IPS-NIHi7 (cell line): ENCODE data around the gene KRT33A.
"Not testable (repeated sequence)": the region's sequence is repeated elsewhere in the genome, so short reads cannot be mapped to it uniquely, and the experiment has no call there.

ENCODE experiments used
- DNase-seq: peaks from one replicate; pipeline ENCODE4 v3.0.0; 2012; ENCODE audit warnings: mixed read lengths; ENCODE audit errors: extremely low spot score

KRT33A gene

GRCh38 chr17:41350381-41350878 lies at the start of gene KRT33A:
KRT33A (minus strand) TSS chr17:41350828; CDS start chr17:41350767, 61 bp downstream.
- DNase-seq: not testable (repeated sequence)

GRCh38 chr17:41396996-41397660 lies 46.5 kb upstream of the KRT33A start, which contains the start of gene KRT31:
KRT31 (minus strand) TSS chr17:41397608; CDS start chr17:41397539, 69 bp downstream.
- no peak for DNase-seq

GRCh38 chr17:41396340-41396739 lies 45.7 kb upstream of the KRT33A start:
- DNase-seq: no peak

DNA sequence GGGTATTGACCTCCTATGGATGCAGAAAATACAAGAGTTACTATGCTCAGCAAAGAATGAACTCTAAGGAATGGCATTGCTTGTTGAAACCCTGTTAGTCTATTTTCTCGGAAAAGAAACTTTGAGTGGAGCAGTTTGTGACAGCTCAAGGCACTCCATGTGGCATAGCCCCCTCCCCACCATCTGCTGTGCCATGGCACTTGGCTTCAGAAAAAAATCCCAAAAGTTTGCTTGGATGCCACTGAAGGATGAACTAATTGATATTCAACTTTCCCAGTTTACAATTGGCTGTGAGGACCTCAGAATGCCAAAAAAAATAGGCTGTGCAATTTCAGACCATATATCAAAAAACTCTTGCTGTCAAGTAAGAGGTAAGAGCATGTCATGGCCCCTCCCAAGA lies 45.0 kb upstream of the KRT33A start:
- no peak for DNase-seq

DNA sequence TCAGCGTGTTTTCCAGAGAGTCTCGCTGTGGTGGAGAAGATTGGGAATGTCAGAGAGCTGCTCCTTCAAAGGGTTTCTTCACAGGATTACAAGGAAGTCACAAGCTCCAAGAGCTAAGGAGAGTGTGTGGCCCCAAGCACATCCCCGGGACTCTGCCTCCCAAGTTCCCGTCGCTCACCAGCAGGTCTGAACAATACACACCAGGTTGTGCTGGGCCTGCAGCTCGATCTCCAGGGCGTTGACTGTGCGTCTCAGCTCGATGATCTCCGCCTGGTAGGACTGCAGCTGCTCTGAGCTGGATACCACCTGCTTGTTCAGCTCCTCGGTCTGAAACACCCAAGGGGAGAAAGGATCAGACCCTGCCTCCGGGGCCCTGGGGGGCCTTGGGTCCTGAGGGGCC lies 44.4 kb upstream of the KRT33A start:
- not testable (repeated sequence) for DNase-seq

DNA sequence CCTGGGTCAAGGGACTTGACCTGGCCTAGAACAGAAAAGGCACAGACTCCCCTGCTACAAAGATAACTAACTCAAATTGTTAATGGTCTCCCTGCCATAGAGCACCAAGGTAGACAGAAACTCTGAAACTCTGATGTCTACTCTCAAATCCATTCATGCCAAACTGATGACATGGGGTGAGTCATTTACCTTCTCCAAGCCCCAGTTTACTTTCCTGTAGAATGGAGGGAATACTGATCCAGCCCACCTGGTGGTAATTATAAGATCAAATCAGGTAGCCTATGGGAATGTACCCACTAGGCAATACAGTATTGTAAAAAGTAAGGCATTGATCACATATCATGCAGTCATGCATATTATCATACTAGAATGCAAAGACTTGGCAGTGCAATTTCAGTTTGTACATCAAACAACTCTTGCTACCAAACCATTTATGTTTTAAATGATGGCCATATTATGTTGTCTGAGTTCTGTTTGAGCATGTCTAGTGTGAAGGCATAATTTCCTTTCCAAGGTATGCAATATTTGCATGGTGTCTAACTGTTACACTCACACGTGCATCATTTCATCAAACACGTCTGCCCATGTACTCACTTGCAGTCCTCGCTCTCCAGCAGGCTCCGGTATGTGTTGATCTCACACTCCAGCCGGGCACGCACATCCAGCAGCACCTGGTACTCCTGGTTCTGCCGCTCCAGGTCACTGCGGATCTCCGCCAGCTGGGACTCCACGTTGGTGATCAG lies 43.8 kb upstream of the KRT33A start:
- no peak for DNase-seq

DNA sequence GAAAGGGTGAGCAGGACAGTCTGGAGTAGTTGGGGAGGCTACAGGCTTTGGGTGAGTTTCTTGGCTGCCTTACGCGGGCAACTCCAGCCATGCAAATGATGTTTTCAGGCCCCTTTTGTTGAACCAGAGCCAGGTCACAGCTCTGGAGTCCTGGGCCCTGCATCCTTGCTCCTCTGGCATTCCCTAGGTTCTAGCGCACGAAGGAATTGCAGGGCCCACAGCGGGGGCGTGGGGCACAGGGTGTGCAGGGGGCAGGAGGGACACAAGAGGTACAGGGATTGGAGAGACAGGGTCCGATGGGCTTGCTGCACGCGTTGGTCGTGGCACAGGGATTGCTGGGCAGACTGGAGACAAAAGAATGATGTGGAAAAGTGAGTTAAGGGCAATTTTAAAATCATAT lies 43.2 kb upstream of the KRT33A start:
- DNase-seq: no peak

DNA sequence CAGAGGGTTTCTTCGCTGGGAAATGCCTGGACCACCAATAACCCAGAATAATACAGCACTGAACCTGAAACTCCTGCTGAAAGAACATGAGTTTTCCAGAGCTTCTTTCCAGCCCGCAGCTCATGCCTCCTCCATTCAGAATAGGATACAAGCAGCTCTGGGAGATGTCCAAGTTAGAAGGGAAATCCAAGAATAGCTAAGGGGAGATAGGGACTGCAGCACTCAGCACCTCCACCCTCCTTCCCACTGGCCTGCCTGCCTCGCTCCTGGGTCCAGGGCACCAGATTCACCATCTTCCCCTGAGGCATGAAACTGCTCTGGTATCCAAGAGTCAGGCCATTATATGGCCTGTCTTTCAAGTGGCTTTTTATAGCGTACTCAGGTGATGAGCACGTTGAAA lies 42.7 kb upstream of the KRT33A start:
- no peak for DNase-seq

DNA sequence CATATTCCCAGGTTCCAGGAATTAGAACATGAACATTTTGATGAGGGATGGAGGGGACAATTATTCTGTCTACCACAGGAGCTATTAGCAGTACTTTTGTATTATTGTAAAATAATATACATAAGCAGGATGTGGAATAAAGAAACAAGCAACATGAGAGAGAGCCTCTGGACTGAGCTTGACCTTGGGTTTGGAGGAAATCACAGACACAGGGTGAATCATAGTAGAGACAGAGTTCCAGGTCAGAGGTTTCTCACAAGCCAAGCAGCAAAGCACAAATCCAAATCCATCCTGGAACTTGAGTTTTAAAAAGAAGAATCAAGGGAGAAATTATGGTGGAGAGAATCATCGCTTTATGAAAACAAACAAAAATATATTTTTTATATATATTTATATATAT lies 41.6 kb upstream of the KRT33A start:
- DNase-seq: no peak

GRCh38 chr17:41391535-41391934 lies 40.9 kb upstream of the KRT33A start:
- no peak for DNase-seq

DNA sequence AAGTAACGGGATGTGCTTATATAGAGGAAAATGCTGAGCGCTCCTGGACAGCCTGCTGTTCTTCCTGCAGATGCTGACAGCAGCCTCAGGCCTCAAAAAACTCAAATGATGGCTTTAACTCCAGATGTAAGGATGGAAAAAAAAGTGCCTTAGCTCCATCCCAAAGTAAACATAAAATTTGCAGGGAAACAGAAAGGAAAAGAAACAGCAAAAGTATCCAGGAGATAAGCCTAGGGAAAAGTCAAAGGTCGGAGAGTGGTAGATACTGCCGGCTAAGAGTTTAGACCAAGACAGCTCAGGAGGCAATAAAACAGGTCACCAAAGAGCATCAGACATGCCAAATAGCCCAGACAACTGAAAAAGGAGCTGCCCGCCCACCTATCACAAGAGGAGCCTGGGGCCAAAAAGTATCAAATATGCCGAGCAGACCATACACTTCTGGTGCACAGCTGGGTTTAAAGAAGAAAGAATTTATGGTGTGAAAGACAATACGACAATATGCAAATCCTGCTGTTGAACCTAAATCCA lies 39.8 kb upstream of the KRT33A start:
- DNase-seq: no peak

- no peak for DNase-seq
Observed at GRCh38 chr17:41387670-41388069, 37.0 kb upstream of the KRT33A start.

- no peak for DNase-seq
Observed at GRCh38 chr17:41386227-41386626, 35.6 kb upstream of the KRT33A start.

DNA sequence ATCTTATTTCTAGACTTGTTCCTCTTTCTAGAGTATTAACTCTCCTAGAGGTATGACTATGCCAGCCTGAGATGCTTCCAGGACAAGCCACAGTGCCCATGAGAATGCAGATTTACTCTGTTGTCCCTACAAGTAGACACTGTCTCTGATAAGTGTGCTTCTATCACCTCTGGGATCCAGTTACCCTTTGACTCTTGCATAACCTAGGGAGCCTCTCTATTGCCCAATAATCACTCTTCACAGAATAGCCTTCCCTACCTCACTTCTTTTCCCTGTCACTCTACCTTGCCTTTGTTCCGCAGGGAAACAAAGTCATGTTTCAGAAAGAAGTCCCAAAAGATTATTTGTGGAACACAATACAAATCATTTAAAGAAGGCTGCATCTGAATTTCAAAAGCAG lies 33.1 kb upstream of the KRT33A start:
- DNase-seq: no peak

DNA sequence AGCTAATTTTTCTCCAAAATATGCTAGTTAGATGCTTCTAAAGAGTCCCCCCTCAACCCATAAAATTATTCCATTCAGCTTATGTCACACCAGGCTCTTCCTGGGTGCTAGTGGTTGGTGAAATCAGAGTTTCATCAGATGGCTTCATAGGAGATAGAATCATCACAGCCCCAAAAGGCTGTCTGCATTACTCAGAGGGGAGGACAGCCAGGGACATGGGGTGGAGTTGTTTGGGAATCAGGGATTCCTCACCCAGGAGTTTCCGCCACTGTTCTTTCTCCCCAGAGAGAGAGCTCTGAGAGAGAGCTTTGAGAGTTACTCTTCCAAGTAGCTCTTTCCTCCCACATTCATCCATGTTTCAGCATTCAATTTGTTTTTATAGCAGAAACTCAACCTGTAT lies 31.8 kb upstream of the KRT33A start:
- DNase-seq: no peak

DNA sequence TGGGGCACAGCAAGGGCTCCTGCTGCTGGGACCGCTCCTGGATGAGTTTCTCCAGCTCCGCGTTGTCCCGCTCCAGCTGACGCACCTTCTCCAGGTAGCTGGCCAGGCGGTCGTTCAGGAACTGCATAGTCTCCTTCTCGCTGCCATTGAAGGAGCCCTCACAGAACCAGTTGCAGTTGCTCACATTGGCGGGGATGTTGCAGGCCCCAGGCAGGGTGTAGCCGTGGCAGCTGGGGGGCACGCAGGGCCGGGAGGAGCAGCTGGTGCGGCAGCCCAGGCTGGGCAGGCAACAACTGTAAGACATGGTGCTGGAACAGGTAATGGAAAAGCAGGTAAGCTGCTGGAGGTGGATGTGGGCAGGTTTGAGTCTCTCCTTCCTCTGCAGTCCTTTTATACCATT lies 31.3 kb upstream of the KRT33A start, which contains the start of gene KRT34:
Gene KRT34 (minus strand): TSS at position 364 of the 400 bp plus-strand sequence. CDS start 60 bp downstream, at position 304.
- DNase-seq: not testable (repeated sequence)

- not testable (repeated sequence) for DNase-seq
Observed at GRCh38 chr17:41380091-41380490, 29.5 kb upstream of the KRT33A start.

GRCh38 chr17:41377546-41377945 lies 26.9 kb upstream of the KRT33A start:
- DNase-seq: no peak

GRCh38 chr17:41369713-41370112 lies 19.1 kb upstream of the KRT33A start, which contains the start of gene KRT33B:
KRT33B (minus strand) TSS chr17:41369813; CDS start chr17:41369750, 63 bp downstream.
- DNase-seq: no peak

- DNase-seq: no peak
Observed at GRCh38 chr17:41369023-41369422, 18.4 kb upstream of the KRT33A start.

DNA sequence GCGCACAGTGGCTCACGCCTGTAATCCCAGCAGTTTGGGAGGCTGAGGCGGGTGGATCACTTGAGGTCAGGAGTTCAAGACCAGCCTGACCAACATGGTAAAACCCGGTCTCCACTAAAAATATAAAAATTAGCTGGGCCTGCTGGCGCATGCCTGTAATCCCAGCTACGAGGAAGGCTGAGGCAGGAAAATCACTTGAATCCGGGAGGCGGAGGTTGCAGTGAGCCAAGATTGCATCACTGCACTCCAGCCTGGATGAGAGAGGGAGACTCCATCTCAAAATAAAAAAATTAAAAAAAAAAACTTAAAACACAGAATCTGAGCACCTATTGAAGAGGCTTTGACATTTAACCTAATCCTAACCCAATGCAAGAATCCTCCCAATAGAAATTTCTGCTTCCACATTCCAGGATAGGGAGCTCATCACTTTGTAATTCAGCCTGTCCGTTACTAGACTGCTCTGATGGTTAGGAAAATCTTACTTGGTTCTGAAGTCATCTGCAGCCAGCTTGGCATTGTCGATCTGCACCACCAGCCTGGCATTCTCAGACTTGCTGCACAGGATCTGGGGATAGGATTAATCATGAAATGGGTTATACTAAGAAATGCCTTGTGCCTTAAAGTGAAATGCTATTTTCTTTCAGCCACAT lies 16.9 kb upstream of the KRT33A start:
- peak; percentile 17 for DNase-seq

DNA sequence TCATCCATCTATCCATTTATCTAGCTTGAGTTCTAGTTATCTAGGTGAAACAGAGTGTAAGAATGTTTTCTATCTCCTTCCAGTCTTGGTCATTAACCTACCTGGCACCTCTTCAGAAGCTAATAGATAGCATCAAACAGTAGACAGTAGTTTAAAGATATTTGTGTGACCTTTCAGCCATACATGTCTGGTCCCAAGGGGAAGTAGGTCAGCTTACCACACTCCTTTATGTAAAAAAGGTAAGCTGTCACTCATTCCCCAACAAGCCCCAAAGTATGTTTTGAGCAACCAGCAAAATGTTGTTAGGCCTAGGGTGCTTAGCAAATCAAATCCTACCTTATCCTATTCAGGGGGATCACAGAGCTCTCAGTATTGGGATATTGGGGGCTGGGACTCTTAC lies 15.4 kb upstream of the KRT33A start:
- no peak for DNase-seq
